GM12892 (cell line): Measurements from ENCODE around the gene CCDC127.

Experiments
- DNase-seq: peaks from one replicate; pipeline ENCODE4 v3.0.0; 2011; ENCODE audit not compliant: insufficient read length
- FAIRE-seq: peaks from 2 replicates; lab custom pipeline; 2011; peaks lifted over from hg19 to GRCh38; lab: Jason Lieb, UNC
- POLR2A ChIP-seq: IDR thresholded peaks from 2 replicates; pipeline ENCODE4 v1.6.1; 2011; ENCODE audit warnings: low read depth, low read length, control low read depth
- POLR2AphosphoS5 ChIP-seq: IDR thresholded peaks from 2 replicates; pipeline ENCODE4 v1.6.1; 2011; ENCODE audit warnings: low read depth, low read length, control low read depth
- TAF1 ChIP-seq: IDR thresholded peaks from 2 replicates; pipeline ENCODE4 v1.6.1; 2011; ENCODE audit warnings: low read depth, mild to moderate bottlenecking, control low read depth, low read length, borderline replicate concordance

Gene CCDC127

DNA sequence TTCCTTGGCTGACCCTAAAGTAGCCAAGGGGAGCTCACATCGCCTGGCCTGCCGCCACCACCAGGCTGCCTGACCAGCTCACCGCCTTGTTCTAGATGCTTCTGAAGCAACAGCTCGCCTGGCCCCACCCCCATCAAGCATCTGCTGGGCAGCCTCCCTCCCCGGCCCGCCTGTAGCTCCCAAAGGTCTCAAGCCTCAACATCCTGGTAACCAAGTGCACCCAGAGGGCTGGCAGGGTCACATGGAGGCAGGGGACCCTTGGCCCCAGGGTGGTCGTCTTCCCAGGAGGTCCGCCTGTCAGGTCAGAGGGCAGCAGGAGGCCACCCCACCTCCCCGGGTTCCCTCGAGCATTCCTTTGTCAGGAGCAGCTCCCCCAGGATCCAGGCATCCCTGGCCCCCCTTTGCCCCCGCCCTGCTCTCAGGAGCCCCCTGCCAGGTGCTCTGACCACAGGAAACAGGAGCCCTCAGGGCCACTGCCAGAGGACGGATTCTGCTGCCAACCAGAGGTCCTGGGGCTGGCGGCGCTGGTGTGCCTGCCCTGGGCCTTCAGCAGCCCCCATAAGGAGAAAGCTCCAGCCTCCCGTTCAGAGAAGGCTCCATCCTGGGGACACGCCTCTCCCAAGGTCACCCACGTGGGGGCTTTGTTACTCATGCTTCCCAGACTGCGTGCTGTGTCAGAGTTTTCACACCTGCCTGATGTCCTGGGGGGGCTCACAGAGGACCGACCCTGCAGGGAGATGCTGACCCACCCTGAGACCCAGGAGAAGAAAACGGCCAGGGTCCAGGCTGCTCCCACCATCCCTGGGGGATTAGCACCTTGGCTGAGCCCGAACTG lies 30.1 kb downstream of the CCDC127 start:
- no peak for DNase-seq
- TF ChIP-seq POLR2AphosphoS5 (no peak), POLR2A (no peak), TAF1 (no peak)
- no peak for FAIRE-seq

DNA sequence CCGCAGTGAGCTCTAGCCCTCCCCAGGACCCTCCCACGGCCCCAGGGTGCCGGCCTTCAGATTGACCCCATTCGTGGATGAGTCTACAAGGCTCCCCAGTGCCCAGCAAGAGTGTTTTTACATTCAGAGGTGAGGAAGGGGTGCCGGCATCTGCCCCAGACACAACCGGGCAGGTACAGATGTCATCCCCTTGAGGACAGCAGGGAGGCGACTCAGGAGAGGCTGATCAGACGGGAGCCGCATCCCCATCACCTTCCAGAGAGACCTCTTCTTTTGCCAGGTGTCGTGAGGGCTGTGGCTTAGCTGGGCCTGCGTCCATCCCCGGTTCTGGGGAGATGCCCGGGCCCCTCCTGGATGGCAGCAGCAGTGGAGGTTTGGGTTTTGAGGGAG lies 30.9 kb downstream of the CCDC127 start:
- DNase-seq = no peak
- FAIRE-seq = no peak

DNA sequence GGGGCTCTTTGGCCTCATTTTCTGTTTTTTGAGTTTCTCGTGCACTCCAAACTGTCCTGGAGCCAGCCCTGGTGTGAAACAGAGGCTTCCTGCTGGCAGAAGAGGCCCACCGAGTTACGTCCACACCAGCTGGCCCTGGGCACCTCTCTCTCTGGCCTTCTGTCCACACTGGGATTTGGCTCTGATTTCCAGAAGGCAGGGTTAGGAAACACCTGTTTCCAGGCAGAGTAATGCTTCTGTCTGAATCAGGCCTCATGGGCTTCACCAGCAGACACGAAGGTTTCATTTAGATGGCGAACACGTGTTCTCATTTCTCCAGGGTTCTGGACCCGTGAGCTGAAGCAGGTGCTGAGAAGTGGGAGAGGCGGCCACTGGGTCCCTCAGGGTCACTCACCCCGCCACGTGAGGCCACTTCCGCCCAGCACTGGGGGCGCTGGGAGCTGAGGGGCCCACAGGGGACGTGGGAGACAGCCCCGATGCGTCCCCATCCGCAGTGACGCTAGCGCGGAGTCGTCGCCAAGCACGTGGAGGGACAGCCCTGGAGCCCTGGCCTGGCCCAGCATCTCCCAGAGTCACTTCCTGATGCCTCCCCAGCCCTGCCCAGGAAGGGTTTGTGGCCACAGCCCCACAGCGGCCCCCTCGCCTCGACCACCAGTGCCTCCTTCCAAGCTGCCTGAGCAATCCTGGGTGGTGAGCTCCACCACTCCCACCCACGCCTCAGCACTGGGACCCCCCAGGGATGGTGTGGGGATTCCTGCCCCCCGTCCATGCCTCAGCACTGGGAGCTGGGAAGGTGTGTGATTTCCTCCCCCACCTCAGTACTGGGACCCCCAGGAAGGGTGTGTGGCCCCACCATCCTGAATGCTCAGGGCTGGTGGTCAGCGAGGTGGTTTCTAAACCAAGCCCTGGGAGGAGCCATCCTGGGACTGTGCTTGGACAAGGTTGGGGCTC lies 31.6 kb downstream of the CCDC127 start:
- DNase-seq = no peak
- TF ChIP-seq POLR2AphosphoS5 (no peak), TAF1 (no peak), POLR2A (no peak)
- FAIRE-seq = no peak

More for the DNA sequence above, 30.9 kb downstream of the CCDC127 start:
- no peak for TF ChIP-seq POLR2A
- TF ChIP-seq TAF1 = no peak
- TF ChIP-seq POLR2AphosphoS5 = no peak

DNA sequence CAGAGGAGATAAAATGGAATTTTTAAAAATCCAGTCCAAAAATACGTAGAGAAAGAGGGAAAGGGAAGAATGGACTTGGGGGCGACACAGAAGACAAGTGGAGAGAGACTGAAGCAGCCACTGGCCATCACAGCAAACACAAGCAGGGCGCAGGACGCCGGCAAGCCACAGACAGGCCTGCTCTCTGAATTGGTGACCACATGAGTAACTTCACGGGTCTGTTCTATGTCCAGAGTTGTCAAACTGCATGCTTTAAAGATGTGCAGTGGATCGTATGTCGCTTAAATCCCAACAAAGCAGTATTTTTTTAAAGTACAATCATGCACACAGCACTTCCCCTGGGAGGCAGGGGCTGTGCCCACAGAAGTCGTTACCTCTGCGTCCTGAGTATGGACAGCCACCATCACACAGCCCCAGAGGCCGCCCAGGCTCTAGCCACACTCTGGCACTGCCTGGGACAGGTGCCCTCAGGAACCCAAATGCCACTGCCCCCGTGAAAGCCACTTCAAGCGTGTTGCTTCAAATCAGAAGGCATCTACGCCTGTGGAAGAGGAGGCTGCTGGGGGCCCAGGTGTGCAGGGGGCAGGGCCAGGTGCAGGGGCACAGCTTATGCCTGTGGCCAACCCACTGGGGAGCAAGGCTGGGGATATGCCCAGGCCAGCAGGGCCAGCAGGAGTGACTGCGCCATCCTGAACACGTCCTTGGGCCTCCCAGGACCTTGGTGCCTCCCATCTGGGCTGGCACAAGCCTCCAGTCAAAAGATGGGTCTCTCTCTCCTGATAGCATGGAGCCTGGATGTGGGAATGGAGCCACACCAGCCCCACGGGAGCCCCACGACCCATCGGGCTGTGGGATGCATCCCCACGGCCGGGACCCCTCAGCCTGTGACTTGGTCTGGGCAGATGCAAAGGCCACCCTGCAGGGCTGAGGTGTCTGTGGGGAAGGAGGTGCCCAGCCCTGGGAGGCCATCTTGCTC lies 32.6 kb downstream of the CCDC127 start:
- TF ChIP-seq TAF1 (no peak), POLR2AphosphoS5 (no peak), POLR2A (no peak)
- DNase-seq (no peak), FAIRE-seq (no peak)

DNA sequence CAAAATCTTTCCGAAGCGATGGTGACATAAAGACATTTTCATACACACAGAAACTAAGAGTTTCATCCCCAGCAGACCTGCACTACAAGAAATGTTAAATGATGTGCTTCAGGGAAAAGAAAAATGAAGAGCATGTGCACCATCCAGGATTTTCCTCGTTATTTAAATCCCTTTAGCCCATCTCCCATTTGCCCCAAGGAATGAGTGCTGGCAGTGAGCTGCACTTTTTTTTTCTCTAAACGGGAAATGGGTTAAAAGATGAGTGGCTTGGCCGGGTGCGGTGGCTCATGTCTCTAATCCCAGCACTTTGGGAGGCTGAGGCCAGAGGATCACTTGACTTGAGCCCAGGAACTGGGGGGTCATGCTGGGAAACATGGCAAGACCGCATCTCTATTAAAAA lies 33.5 kb downstream of the CCDC127 start:
- no peak for DNase-seq
- FAIRE-seq = no peak

DNA sequence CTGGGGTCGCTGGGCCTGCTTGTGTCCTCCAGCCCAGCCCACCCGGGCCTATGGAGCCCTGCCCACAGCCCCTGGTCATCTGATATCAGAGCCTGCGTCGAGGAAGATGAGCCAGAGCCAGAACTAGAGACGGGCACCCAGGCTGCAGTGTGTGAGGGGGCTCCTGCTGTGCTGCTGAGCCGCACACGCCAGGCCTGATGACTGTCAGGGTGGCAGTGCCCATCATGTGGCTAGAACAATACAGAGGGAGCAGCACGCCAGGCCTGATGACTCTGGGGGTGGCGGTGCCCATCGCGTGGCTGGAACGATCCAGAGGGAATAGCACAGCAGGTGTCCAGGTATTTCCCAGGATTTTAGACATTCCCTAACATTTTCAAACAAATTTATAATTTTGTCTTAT lies 35.8 kb downstream of the CCDC127 start:
- TF ChIP-seq TAF1 = no peak
- no peak for TF ChIP-seq POLR2A
- no peak for TF ChIP-seq POLR2AphosphoS5
- FAIRE-seq = no peak

More for the DNA sequence above, 33.5 kb downstream of the CCDC127 start:
- TF ChIP-seq POLR2AphosphoS5 (no peak), TAF1 (no peak), POLR2A (no peak)

DNA sequence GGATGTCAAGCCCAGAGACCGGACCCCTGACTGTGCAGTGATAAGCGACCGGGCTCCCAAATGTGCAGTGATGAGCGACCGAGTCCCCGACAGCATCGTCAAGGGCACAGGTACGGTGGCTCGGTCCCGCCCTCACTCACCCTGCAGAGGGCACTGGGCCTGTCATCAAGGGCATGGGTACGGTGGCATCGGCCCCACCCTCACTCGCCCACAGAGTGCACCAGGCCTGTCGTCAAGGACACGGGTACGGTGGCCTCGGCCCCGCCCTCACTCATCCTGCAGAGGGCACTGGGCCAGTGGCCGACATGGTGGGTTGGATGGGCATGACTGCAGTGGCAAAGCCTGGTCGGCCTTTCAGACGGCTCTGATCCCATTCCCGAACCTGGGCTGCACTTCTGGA lies 36.4 kb downstream of the CCDC127 start:
- FAIRE-seq (no peak), DNase-seq (no peak)
- TF ChIP-seq POLR2A (no peak), TAF1 (no peak), POLR2AphosphoS5 (no peak)

More for the DNA sequence above, 35.8 kb downstream of the CCDC127 start:
- no peak for DNase-seq

DNA sequence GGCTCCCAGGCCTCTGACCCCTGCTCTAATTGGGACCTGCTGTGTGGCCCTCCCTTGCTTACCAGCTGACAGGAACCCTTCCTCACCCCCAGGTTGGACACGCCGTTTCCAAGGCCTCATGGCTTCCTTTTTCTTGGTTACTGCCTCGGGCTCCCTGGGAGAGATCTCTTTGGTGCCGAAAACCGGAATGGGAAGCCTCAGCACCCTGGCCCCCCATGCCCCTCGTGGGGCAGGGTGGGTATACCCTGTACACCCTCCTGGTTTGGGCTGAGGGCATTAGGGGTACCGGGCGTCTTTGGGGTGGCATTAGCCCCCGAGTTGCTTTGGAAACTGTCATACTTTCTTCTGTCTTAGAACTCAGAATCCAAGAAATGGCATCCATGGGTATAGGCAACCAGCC lies 36.8 kb downstream of the CCDC127 start:
- no peak for FAIRE-seq
- no peak for DNase-seq
- TF ChIP-seq POLR2AphosphoS5 (no peak), POLR2A (no peak), TAF1 (no peak)

DNA sequence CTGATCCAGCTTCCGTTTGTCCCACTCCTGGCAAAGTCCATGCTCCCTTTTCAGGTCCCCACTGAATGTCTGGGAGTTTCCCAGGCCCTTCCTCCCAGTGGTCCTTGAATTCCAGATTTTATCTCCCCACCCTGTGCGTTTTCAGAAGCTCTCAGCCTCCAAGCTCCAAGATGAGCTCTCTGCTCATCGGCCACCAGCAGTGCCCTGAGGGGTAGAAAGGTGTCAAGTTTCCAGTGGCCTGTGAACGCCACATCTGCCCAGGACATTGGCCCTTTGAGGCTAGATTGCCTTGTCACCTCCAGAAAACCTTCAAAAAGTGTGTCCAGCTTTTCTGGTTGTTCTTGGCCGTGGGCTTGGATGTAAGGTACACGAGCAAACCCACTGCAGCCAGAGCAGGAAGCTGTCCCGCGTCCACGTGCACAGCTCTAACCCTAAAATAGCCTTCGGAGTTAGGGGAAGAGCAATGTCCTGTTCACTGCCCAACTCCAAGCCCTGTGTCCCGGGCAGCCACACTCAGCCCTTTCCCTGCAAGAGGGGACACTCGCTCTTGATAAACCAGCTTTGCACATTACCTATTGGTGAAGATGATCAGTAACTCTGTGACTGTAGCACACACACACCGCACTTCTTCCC lies 37.6 kb downstream of the CCDC127 start:
- DNase-seq = no peak
- no peak for FAIRE-seq
- TF ChIP-seq POLR2AphosphoS5 = no peak
- no peak for TF ChIP-seq POLR2A
- TF ChIP-seq TAF1 = no peak

DNA sequence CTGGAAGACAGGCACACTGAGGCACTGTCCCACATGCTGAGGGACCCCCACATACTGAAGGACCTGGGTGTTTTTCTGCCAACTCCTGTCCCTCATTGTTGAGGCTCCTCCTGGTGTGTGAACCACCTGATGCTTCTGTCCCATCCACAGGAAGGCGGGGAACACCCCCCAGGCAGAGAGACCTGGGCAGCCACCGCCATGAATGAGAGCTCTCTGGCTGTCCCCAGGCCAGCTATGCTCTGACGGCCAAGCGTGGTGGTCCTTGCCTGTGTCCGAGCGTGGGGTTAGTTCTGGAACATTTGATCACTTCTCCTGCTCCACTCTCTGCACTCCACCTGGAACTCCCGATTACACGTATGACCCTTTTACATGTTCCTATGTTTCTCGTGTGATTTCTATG lies 38.6 kb downstream of the CCDC127 start:
- TF ChIP-seq TAF1 (no peak), POLR2A (no peak), POLR2AphosphoS5 (no peak)
- FAIRE-seq = no peak
- no peak for DNase-seq
